Measurements from ENCODE around the gene MED4. TPM values are rescaled to one million over a fixed set of nuclear protein-coding genes. Genes with fewer than 3 reads are reported as not detected.
"Not testable (repeated sequence)": the region's sequence is repeated elsewhere in the genome, so short reads cannot be mapped to it uniquely, and the experiment has no call there.

The MED4 gene
- polyA plus RNA-seq, 4 donors, result 50.9 to 69.4 (median 66.6) TPM

- H3K4me1 ChIP-seq (ENCODE audit: control insufficient read depth in 3 of 3, insufficient read depth in 2 of 3, low read depth in 1 of 3, low read length in 2 of 3), result no peaks in the 10 kb centered on the region
- WGBS, 3 donors, result 93 to 99% (median 97%) methylated on average over 3 of the region's 3 CpGs
- peaks cover 4 to 19% (median 14%) of the 10 kb centered on the region in 3 donors for H3K36me3 ChIP-seq (ENCODE audit: control insufficient read depth in 3 of 3, insufficient read depth in 2 of 3, low read depth in 1 of 3, low read length in 3 of 3)
- H3K4me3 ChIP-seq (ENCODE audit: low read depth in 1 of 3, low read length in 3 of 3), result no peak overlapping the region
- DNase-seq (no peak), FAIRE-seq (no peak)
- peaks cover 0 to 41% of the 10 kb centered on the region in 2 donors for H3K9me3 ChIP-seq (ENCODE audit: control insufficient read depth in 2 of 2, insufficient read depth in 1 of 2, low read depth in 1 of 2, low read length in 1 of 2)
- H3K27ac ChIP-seq (ENCODE audit: low read depth in 1 of 3, low read length in 2 of 3), result no peak overlapping the region
- H3K27me3 ChIP-seq (ENCODE audit: control insufficient read depth in 3 of 3, insufficient read depth in 3 of 3, low read length in 3 of 3), result no peaks in the 10 kb centered on the region
These were observed 28.5 kb downstream of the MED4 start for GRCh38 chr13:48066310-48066989.

DNA sequence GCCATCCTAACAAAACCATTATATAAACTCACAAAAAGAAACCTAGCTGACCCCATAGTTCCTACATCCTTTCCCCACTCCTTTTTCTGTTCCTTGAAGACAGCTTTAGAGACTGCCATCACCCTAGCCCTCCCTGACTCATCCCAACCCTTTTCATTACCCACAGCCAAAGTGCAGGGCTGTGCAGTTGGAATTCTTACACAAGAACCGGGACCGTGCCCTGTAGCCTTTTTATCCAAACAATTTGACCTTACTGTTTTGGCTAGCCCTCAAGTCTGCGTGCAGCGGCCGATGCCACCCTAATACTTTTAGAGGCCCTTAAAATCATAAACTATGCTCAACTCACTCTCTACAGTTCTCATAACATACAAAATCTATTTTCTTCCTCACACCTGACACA lies 35.0 kb downstream of the MED4 start:
- H3K36me3 ChIP-seq (ENCODE audit: control insufficient read depth in 3 of 3, insufficient read depth in 2 of 3, low read depth in 1 of 3, low read length in 3 of 3); H3K27me3 ChIP-seq (ENCODE audit: control insufficient read depth in 3 of 3, insufficient read depth in 3 of 3, low read length in 3 of 3); H3K4me1 ChIP-seq (ENCODE audit: control insufficient read depth in 3 of 3, insufficient read depth in 2 of 3, low read depth in 1 of 3, low read length in 2 of 3); H3K4me3 ChIP-seq (ENCODE audit: low read depth in 1 of 3, low read length in 3 of 3); H3K9me3 ChIP-seq (ENCODE audit: control insufficient read depth in 2 of 2, insufficient read depth in 1 of 2, low read depth in 1 of 2, low read length in 1 of 2); H3K27ac ChIP-seq (ENCODE audit: low read depth in 1 of 3, low read length in 2 of 3); FAIRE-seq; DNase-seq: not testable (repeated sequence)
- 60 to 75% (median 70%) methylated on average over 5 of the region's 5 CpGs for WGBS, 3 donors

- not testable (repeated sequence) for H3K27ac ChIP-seq (ENCODE audit: low read depth in 1 of 3, low read length in 2 of 3); DNase-seq; H3K27me3 ChIP-seq (ENCODE audit: control insufficient read depth in 3 of 3, insufficient read depth in 3 of 3, low read length in 3 of 3); H3K4me3 ChIP-seq (ENCODE audit: low read depth in 1 of 3, low read length in 3 of 3); H3K36me3 ChIP-seq (ENCODE audit: control insufficient read depth in 3 of 3, insufficient read depth in 2 of 3, low read depth in 1 of 3, low read length in 3 of 3); H3K4me1 ChIP-seq (ENCODE audit: control insufficient read depth in 3 of 3, insufficient read depth in 2 of 3, low read depth in 1 of 3, low read length in 2 of 3); FAIRE-seq; H3K9me3 ChIP-seq (ENCODE audit: control insufficient read depth in 2 of 2, insufficient read depth in 1 of 2, low read depth in 1 of 2, low read length in 1 of 2)
- 96 to 98% (median 97%) methylated on average over 6 of the region's 6 CpGs for WGBS, 3 donors
These were observed 36.4 kb downstream of the MED4 start for GRCh38 chr13:48058536-48058935.

- Histone ChIP-seq H3K36me3 (ENCODE audit: control insufficient read depth in 3 of 3, insufficient read depth in 2 of 3, low read depth in 1 of 3, low read length in 3 of 3) (peaks cover 0 to 12% (median 3%) of the 10 kb centered on the region in 3 donors), H3K4me1 (ENCODE audit: control insufficient read depth in 3 of 3, insufficient read depth in 2 of 3, low read depth in 1 of 3, low read length in 2 of 3) (no peaks in the 10 kb centered on the region), H3K27ac (ENCODE audit: low read depth in 1 of 3, low read length in 2 of 3) (no peak overlapping the region), H3K9me3 (ENCODE audit: control insufficient read depth in 2 of 2, insufficient read depth in 1 of 2, low read depth in 1 of 2, low read length in 1 of 2) (peaks cover 0 to 3% of the 10 kb centered on the region in 2 donors), H3K4me3 (ENCODE audit: low read depth in 1 of 3, low read length in 3 of 3) (no peak overlapping the region), H3K27me3 (ENCODE audit: control insufficient read depth in 3 of 3, insufficient read depth in 3 of 3, low read length in 3 of 3) (no peaks in the 10 kb centered on the region)
- WGBS, 3 donors, result 83 to 88% (median 88%) methylated on average over 5 of the region's 5 CpGs
- DNase-seq, result no peak
- FAIRE-seq, result no peak
These were observed 39.2 kb downstream of the MED4 start for GRCh38 chr13:48055712-48056111.

DNA sequence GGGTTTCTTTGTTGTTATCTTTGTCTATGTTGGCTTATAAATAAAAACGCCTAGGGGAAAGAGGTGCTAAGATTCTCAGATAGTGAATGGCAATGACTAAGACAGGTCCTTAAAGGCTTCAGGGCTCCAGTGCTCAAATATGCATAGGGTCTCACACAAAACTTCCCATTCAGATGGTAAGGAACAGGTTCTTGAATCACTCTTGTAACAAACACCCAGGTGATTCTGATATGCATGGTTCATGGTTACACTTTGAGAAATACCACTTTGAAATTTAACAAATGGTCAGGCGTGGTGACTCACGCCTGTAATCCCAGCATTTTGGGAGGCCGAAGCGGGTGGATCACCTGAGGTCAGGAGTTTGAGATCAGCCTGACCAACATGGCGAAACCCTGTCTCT lies 40.3 kb downstream of the MED4 start:
- Histone ChIP-seq H3K27ac (ENCODE audit: low read depth in 1 of 3, low read length in 2 of 3) (no peak overlapping the region), H3K9me3 (ENCODE audit: control insufficient read depth in 2 of 2, insufficient read depth in 1 of 2, low read depth in 1 of 2, low read length in 1 of 2) (peaks cover 0 to 3% of the 10 kb centered on the region in 2 donors), H3K4me3 (ENCODE audit: low read depth in 1 of 3, low read length in 3 of 3) (no peak overlapping the region), H3K36me3 (ENCODE audit: control insufficient read depth in 3 of 3, insufficient read depth in 2 of 3, low read depth in 1 of 3, low read length in 3 of 3) (peaks cover 0 to 17% (median 3%) of the 10 kb centered on the region in 3 donors), H3K27me3 (ENCODE audit: control insufficient read depth in 3 of 3, insufficient read depth in 3 of 3, low read length in 3 of 3) (no peaks in the 10 kb centered on the region), H3K4me1 (ENCODE audit: control insufficient read depth in 3 of 3, insufficient read depth in 2 of 3, low read depth in 1 of 3, low read length in 2 of 3) (no peaks in the 10 kb centered on the region)
- DNase-seq (no peak), FAIRE-seq (no peak)
- 95 to 97% (median 96%) methylated on average over 6 of the region's 6 CpGs for WGBS, 3 donors

DNA sequence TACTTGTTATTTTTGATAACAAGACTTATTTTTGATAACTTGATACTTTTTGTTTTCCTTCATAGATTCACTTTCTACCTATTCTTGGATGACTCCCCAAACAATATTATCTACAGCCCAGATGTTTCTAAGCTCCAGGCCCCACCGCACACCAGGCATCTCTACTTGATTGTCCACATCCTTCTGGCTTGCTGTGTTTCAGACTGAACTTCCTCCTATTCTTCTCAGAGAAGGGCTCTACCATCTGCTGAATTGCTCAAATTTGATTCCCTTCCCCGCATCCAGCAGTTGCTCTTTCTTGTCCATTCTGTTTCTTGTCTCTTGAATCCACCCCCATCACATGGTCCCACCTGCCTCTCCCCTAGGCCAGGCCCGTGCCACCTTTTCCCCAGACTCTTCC lies 44.4 kb downstream of the MED4 start:
- FAIRE-seq (no peak), DNase-seq (no peak)
- Histone ChIP-seq H3K9me3 (ENCODE audit: control insufficient read depth in 2 of 2, insufficient read depth in 1 of 2, low read depth in 1 of 2, low read length in 1 of 2) (no peaks in the 10 kb centered on the region), H3K4me1 (ENCODE audit: control insufficient read depth in 3 of 3, insufficient read depth in 2 of 3, low read depth in 1 of 3, low read length in 2 of 3) (no peaks in the 10 kb centered on the region), H3K27me3 (ENCODE audit: control insufficient read depth in 3 of 3, insufficient read depth in 3 of 3, low read length in 3 of 3) (no peaks in the 10 kb centered on the region), H3K4me3 (ENCODE audit: low read depth in 1 of 3, low read length in 3 of 3) (no peak overlapping the region), H3K27ac (ENCODE audit: low read depth in 1 of 3, low read length in 2 of 3) (no peak overlapping the region), H3K36me3 (ENCODE audit: control insufficient read depth in 3 of 3, insufficient read depth in 2 of 3, low read depth in 1 of 3, low read length in 3 of 3) (peaks cover 0 to 25% (median 5%) of the 10 kb centered on the region in 3 donors)
- 87 to 98% (median 96%) methylated on average over 3 of the region's 3 CpGs for WGBS, 3 donors

- DNase-seq (peak in 1 of 2 donors; percentile 70), FAIRE-seq (peak; percentile 61)
- Histone ChIP-seq H3K4me3 (ENCODE audit: low read depth in 1 of 3, low read length in 3 of 3) (no peak overlapping the region), H3K36me3 (ENCODE audit: control insufficient read depth in 3 of 3, insufficient read depth in 2 of 3, low read depth in 1 of 3, low read length in 3 of 3) (peaks cover 0 to 12% (median 2%) of the 10 kb centered on the region in 3 donors), H3K27me3 (ENCODE audit: control insufficient read depth in 3 of 3, insufficient read depth in 3 of 3, low read length in 3 of 3) (no peaks in the 10 kb centered on the region), H3K4me1 (ENCODE audit: control insufficient read depth in 3 of 3, insufficient read depth in 2 of 3, low read depth in 1 of 3, low read length in 2 of 3) (peaks cover 4 to 7% (median 6%) of the 10 kb centered on the region in 3 donors), H3K9me3 (ENCODE audit: control insufficient read depth in 2 of 2, insufficient read depth in 1 of 2, low read depth in 1 of 2, low read length in 1 of 2) (peaks cover 0 to 8% of the 10 kb centered on the region in 2 donors), H3K27ac (ENCODE audit: low read depth in 1 of 3, low read length in 2 of 3) (peak overlapping the region in 2 of 3 donors; percentile 8 to 76)
These were observed 51.0 kb downstream of the MED4 start for GRCh38 chr13:48043789-48044503.

- DNase-seq (peak; percentile 45 to 83), FAIRE-seq (peak; percentile 39)
- no peak overlapping the region for H3K4me3 ChIP-seq (ENCODE audit: low read depth in 1 of 3, low read length in 3 of 3)
- H3K4me1 ChIP-seq (ENCODE audit: control insufficient read depth in 3 of 3, insufficient read depth in 2 of 3, low read depth in 1 of 3, low read length in 2 of 3), result peaks cover 7 to 13% (median 7%) of the 10 kb centered on the region in 3 donors
- peak overlapping the region in 1 of 3 donors; percentile 44 for H3K27ac ChIP-seq (ENCODE audit: low read depth in 1 of 3, low read length in 2 of 3)
- 26 to 64% (median 38%) methylated on average over 2 of the region's 2 CpGs for WGBS, 3 donors
- H3K9me3 ChIP-seq (ENCODE audit: control insufficient read depth in 2 of 2, insufficient read depth in 1 of 2, low read depth in 1 of 2, low read length in 1 of 2), result peaks cover 0 to 8% of the 10 kb centered on the region in 2 donors
- no peaks in the 10 kb centered on the region for H3K27me3 ChIP-seq (ENCODE audit: control insufficient read depth in 3 of 3, insufficient read depth in 3 of 3, low read length in 3 of 3)
- peaks cover 0 to 7% (median 2%) of the 10 kb centered on the region in 3 donors for H3K36me3 ChIP-seq (ENCODE audit: control insufficient read depth in 3 of 3, insufficient read depth in 2 of 3, low read depth in 1 of 3, low read length in 3 of 3)
These were observed 52.0 kb downstream of the MED4 start for GRCh38 chr13:48042894-48043293.
